Measurements from ENCODE around the gene ACSM4. TPM values are rescaled to one million over a fixed set of nuclear protein-coding genes. Genes with fewer than 3 reads are reported as not detected.

Gene ACSM4
- total RNA-seq, result not detected in 2 replicates

GRCh38 chr12:7303772-7304171 is at the start of gene ACSM4:
Gene ACSM4 (plus strand): TSS chr12:7304072. CDS start chr12:7304332, 260 bp downstream.

Other genes starting within 250 kb of the ACSM4 start
- 0.87 and 6.7 TPM in 2 replicates for gene C1S, start 243.4 kb upstream of the ACSM4 start, total RNA-seq
- 1.1 and 1.6 TPM in 2 replicates for gene C1R, start 211.6 kb upstream of the ACSM4 start, total RNA-seq
- gene C1RL, start 194.9 kb upstream of the ACSM4 start, total RNA-seq, result 23.9 and 35.7 TPM in 2 replicates
- 0.39 TPM in 1 of 2 replicates, not detected in the other for gene RBP5, start 175.2 kb upstream of the ACSM4 start, total RNA-seq
- gene CLSTN3, start 173.7 kb upstream of the ACSM4 start, total RNA-seq, result 39.4 and 45.5 TPM in 2 replicates
- gene PEX5, start 114.4 kb upstream of the ACSM4 start, total RNA-seq, result 22.0 and 23.7 TPM in 2 replicates
- gene CD163L1, start 140.1 kb downstream of the ACSM4 start, total RNA-seq, result 0.11 TPM in 1 of 2 replicates, not detected in the other
- gene CD163, start 199.7 kb downstream of the ACSM4 start, total RNA-seq, result not detected in 2 replicates

All from placental epithelial cell (primary cell).